IPS-11a (cell line): ENCODE results near the gene ANAPC2.
"Not testable (repeated sequence)": the region's sequence is repeated elsewhere in the genome, so short reads cannot be mapped to it uniquely, and the experiment has no call there.

Source experiments
- H3K4me3 ChIP-seq: one replicate; pipeline ENCODE4 v1.5.1; 2013; ENCODE audit warnings: low read depth, low read length, control low read depth

Gene ANAPC2

GRCh38 chr9:137148242-137148641 is 40.1 kb downstream of the ANAPC2 start:
- no peak overlapping the region for H3K4me3 ChIP-seq

- no peak overlapping the region for H3K4me3 ChIP-seq
These were observed 40.6 kb downstream of the ANAPC2 start for GRCh38 chr9:137147793-137148160.

DNA sequence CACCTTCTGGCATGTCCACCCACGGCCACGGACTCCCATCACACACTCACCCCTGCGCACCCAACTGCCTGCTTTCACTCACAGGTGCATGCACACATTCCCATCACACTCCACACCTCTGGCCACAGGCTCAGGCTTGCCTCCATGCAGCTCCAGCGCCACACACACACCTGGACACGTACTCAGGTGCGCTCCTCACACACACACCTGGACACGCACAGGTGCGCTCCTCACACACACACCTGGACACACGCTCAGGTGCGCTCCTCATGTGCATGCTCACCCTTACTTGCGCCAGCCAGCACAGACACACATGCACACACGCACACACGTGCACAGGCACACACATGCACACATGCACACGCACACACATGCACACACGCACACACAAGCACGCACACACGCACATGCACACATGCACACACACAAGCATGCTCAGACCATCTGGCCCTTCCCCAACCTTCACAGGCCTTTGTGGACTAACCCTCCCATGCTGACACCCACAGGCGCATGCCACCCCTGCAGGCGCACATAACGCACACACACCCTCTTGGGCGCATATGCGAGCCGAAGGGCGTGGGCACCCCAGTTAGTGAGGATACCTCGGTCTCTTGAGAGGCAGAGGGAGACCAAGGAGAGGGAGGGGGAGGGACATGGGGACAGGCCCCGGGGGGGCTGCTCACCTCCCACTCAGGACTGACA is 41.1 kb downstream of the ANAPC2 start:
- no peak overlapping the region for H3K4me3 ChIP-seq

DNA sequence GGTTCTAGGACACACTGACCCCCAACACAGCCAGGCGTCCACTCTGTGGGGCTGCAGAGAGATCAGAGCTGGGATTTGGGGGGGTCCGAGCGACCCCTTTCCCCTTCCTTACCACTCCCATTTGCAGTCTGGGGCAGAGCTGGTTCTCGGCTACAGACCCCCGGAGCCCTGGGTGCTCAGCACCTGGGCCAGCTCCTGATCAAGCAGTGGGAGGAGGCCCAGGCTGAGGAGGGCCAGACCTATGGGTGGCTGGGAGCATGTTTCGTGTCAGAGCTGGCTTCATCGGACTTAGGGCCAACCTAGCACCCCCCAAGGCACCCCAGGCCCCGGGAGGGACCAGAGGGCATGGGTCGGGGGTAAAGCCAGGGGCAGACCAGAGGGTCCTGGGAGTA is 41.8 kb downstream of the ANAPC2 start:
- no peak overlapping the region for H3K4me3 ChIP-seq

DNA sequence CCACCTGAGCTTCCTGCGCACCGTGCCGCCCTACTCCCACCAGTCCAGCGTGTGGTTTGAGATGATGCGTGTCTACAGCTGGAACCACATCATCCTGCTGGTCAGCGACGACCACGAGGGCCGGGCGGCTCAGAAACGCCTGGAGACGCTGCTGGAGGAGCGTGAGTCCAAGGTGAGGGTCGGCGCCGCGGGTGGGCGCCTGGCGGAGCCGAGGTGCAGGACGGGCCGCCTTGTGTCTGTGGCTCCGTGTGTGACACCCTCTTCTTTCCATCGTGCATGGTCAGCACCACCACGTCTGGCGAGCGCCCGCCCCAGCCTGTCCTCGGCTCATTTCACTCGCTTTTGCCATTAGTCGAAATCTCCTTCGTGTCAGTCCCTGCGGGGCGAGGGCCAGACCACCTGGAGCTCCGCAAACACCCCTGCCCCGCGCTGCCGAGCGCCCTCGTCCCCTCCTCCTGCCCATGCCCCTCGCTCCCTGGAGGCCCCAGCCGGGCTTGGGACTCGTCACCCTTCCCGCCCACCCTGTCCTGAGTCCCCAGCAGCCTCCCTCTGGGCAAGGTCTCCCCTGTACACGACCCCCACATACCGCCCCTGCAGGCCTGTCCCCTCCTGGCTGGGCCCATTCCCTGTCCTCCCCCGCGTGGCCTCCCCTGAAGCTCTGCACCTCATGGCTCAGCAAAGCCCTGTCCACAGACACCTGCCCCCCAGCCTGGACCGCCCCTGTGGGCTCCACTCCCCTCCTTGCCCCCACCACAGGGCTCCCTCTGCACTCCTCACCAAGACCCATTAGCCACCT is 42.4 kb downstream of the ANAPC2 start:
- no peak overlapping the region for H3K4me3 ChIP-seq

DNA sequence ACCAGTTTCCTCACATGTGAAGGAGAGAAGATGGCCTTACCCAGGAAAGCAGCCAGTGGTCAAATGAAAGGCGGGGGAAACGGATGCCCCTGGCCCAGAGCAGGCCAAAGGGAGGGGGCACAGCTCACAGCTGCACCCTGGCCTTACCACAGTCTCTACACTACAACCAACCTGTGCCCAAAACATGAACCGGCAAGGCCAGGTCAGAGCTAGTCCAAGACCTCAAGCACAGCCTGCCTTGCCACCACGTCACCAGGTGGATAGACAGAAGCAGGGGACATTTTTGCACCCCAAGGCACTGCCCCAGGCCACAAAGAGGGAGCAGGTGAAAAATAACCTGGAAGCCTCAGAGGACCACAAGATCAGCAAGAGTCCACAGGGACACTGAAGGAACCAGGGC is 44.9 kb downstream of the ANAPC2 start:
- no peak overlapping the region for H3K4me3 ChIP-seq

- no peak overlapping the region for H3K4me3 ChIP-seq
These were observed 46.1 kb downstream of the ANAPC2 start for GRCh38 chr9:137141976-137142936.

- no peak overlapping the region for H3K4me3 ChIP-seq
These were observed 47.1 kb downstream of the ANAPC2 start for GRCh38 chr9:137141050-137141810.

- no peak overlapping the region for H3K4me3 ChIP-seq
These were observed 48.0 kb downstream of the ANAPC2 start for GRCh38 chr9:137140151-137141012.

DNA sequence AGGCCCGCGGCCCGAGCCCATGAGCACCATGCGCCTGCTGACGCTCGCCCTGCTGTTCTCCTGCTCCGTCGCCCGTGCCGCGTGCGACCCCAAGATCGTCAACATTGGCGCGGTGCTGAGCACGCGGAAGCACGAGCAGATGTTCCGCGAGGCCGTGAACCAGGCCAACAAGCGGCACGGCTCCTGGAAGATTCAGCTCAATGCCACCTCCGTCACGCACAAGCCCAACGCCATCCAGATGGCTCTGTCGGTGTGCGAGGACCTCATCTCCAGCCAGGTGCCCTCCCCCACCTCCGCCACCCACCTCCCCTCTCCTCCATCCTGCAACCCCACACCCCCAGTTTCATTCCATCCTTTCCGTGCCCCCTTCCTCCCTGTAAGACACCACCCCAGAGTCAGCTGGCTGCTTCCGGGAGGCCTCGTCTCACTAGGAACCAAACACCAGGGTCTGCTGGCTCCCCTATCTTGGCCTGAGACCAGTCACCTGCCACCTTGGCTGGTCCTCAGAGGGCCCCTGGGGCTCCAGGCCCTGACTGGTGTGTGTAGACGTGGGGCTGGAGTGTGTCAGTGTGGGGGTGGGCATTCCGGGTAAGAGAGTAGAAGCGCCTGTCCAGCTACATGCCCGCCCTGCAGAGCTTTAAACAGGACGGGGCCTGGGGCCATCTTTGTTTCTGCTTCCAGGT is 48.8 kb downstream of the ANAPC2 start:
- no peak overlapping the region for H3K4me3 ChIP-seq

- H3K4me3 ChIP-seq: no peak within 1 kb of the TSS
These were observed 49.5 kb downstream of the ANAPC2 start, which contains the start of gene GRIN1 for GRCh38 chr9:137138722-137139467. TSS of gene GRIN1 (plus strand) at chr9:137139154. CDS start at chr9:137139487, 333 bp downstream.

- no peak overlapping the region for H3K4me3 ChIP-seq
These were observed 50.2 kb downstream of the ANAPC2 start for GRCh38 chr9:137138058-137138721.

DNA sequence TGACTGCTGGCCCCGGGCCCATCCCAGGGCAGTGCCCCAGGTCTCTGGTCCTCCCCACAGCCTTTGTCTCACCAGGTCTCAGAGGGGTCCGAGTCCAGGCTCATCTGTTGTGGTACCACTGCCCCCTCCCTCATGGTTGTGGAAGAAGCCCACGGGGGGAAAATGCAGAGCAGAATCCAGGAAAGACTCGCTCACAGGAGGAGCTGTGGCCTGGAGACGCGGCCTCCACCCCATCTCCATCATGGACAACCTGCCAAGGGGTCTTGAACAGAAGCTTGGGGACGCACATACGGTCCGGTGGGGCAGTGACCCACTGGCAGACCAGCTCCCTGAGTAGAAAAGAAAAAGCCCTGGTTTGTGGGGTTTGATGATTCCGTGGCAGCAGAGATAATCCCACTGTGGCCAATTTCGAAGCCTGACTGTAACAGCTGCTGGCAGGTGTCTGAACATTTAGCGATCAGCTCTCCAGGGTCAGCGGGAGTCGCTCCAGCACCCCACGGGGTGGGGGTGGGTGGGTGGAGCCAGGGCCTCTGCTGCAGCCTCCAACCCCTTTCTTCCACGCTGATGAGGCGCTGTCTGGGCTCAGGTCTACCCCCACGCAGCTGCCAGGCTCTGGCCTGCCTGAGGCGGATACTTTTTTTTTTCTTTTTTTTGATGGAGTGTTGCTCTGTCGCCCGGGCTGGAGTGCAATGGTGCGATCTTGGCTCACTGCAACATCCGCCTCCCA is 51.3 kb downstream of the ANAPC2 start:
- no peak overlapping the region for H3K4me3 ChIP-seq

DNA sequence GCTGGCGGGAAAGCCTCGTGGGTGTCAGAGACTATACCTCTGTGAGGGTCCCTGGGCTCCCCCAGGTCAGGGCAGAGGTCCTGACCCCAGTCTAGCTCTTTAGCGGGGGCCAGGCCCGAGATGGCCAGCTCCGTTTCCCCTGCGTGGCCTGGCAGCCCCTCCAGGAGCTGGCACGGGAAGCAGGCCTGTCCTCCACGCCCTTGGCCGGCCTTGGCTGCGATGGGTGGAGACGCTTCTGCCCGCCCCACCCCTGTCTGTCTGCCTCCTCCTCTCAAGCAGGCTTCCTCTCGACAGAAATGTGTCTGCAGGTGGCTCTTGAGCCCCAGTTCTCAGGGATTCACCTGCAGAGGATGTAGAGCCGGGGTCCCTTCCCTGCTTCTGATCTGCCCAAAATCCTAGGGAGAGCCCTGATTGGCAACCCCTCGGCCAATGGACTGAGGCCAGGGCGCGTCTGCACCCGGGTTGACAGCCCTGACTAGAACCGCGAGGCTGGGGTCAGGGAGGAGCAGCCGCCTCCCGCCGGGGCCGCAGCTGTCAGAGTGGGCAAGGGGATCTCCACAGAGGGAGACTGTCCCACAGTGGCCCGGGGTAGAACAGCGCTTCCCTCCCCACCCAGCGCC is 52.0 kb downstream of the ANAPC2 start:
- no peak overlapping the region for H3K4me3 ChIP-seq

- not testable (repeated sequence) for H3K4me3 ChIP-seq
These were observed 53.2 kb downstream of the ANAPC2 start for GRCh38 chr9:137135154-137135553.

- no peak overlapping the region for H3K4me3 ChIP-seq
These were observed 54.2 kb downstream of the ANAPC2 start for GRCh38 chr9:137134191-137134590.
